Activated effector memory CD4-positive, alpha-beta T cell treated with Interleukin-2 at 50 U/mL for 16 hours (primary cell): Measurements from ENCODE around the gene ZNF488.

ENCODE experiments used
- DNase-seq: peaks from one replicate; pipeline ENCODE4 v3.0.0-alpha.2; 2020

The ZNF488 gene

GRCh38 chr10:47381427-47382379 is 2.4 kb downstream of the ZNF488 start:
- no peak for DNase-seq

- DNase-seq: no peak
These were observed 3.0 kb downstream of the ZNF488 start for GRCh38 chr10:47381103-47381395.

- no peak for DNase-seq
These were observed 3.6 kb downstream of the ZNF488 start for GRCh38 chr10:47380341-47381102.

GRCh38 chr10:47379901-47380300 is 4.2 kb downstream of the ZNF488 start:
- no peak for DNase-seq

GRCh38 chr10:47379445-47379785 is 4.7 kb downstream of the ZNF488 start:
- no peak for DNase-seq

GRCh38 chr10:47378606-47379444 is 5.3 kb downstream of the ZNF488 start:
- no peak for DNase-seq

GRCh38 chr10:47378183-47378510 is 5.9 kb downstream of the ZNF488 start:
- no peak for DNase-seq

- DNase-seq: no peak
These were observed 7.4 kb downstream of the ZNF488 start for GRCh38 chr10:47376522-47377220.

GRCh38 chr10:47374611-47375536 is 9.2 kb downstream of the ZNF488 start:
- no peak for DNase-seq

GRCh38 chr10:47372726-47373125 is 11.4 kb downstream of the ZNF488 start:
- no peak for DNase-seq

- DNase-seq: no peak
These were observed 12.2 kb downstream of the ZNF488 start for GRCh38 chr10:47371629-47372485.

GRCh38 chr10:47370878-47371277 is 13.2 kb downstream of the ZNF488 start:
- DNase-seq: no peak

GRCh38 chr10:47370015-47370767 is 13.9 kb downstream of the ZNF488 start:
- no peak for DNase-seq

- DNase-seq: no peak
These were observed 14.7 kb downstream of the ZNF488 start for GRCh38 chr10:47369251-47369894.

- DNase-seq: no peak
These were observed 15.5 kb downstream of the ZNF488 start for GRCh38 chr10:47368431-47369180.

GRCh38 chr10:47367646-47368045 is 16.4 kb downstream of the ZNF488 start:
- no peak for DNase-seq

- no peak for DNase-seq
These were observed 17.2 kb downstream of the ZNF488 start for GRCh38 chr10:47366731-47367460.

- DNase-seq: no peak
These were observed 17.9 kb downstream of the ZNF488 start for GRCh38 chr10:47366181-47366631.
